ENCODE results near the gene MED12L.

DNA sequence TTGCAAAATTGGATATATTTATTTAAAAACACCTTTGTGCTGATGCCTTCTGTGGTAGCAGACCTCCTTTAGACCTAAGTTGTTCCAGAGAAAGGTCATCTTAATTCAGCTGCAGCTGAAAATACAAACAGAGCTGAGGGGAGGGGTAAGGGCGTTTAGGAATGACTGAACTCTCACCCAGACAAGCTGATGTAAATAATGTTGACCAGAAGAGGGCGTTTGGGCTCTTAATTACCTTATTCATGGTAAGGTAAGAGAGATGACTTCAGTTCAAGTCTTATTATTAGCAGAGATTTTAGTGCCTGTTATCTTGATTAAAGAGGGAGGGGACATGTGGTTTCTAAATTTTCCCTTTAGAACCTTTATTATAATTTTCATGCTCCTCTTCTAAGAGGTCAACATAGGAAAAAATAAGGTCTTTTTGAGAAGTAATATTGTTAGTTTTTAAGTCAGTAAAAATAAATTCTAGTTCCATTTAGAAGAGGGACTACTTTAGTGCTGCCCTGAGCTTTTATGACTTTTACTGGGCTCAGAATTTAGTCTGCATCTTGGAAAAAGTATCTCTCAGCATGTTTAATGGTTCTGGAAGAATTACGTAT, 71.3 kb downstream of the MED12L start:
- TF ChIP-seq, protein P1, sequence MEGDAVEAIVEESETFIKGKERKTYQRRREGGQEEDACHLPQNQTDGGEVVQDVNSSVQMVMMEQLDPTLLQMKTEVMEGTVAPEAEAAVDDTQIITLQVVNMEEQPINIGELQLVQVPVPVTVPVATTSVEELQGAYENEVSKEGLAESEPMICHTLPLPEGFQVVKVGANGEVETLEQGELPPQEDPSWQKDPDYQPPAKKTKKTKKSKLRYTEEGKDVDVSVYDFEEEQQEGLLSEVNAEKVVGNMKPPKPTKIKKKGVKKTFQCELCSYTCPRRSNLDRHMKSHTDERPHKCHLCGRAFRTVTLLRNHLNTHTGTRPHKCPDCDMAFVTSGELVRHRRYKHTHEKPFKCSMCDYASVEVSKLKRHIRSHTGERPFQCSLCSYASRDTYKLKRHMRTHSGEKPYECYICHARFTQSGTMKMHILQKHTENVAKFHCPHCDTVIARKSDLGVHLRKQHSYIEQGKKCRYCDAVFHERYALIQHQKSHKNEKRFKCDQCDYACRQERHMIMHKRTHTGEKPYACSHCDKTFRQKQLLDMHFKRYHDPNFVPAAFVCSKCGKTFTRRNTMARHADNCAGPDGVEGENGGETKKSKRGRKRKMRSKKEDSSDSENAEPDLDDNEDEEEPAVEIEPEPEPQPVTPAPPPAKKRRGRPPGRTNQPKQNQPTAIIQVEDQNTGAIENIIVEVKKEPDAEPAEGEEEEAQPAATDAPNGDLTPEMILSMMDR (IDR thresholded peaks at IDR 0.05; ENCODE audit: low read length): peak; percentile 85
- no peak for TF ChIP-seq EZH2 (IDR thresholded peaks at IDR 0.05; ENCODE audit: borderline replicate concordance, low read length)
